ENCODE data around the gene FSTL4.

The FSTL4 gene

GRCh38 chr5:133299728-133300127, 312.6 kb downstream of the FSTL4 start:
- Histone ChIP-seq H3K36me3 (no peaks in the 10 kb centered on the region), H3K27me3 (no peaks in the 10 kb centered on the region), H3K4me3 (no peak overlapping the region), H3K27ac (no peak overlapping the region), H3K4me2 (peak overlapping the region; percentile 22; the same call in 1 of the 2 replicates), H3K4me1 (peaks cover 7% of the 10 kb centered on the region; the same call in 1 of the 2 replicates), H3K9me3 (no peaks in the 10 kb centered on the region), H4K20me1 (no peaks in the 10 kb centered on the region), H3K9ac (no peak overlapping the region)
- TF ChIP-seq Cebpa-rat (IDR thresholded peaks at IDR 0.05), result no peak

- Histone ChIP-seq H3K4me2 (no peak overlapping the region), H4K20me1 (no peaks in the 10 kb centered on the region), H3K4me1 (peaks cover 11% of the 10 kb centered on the region), H3K27me3 (no peaks in the 10 kb centered on the region), H3K4me3 (no peak overlapping the region), H3K27ac (no peak overlapping the region), H3K9ac (no peak overlapping the region), H3K36me3 (no peaks in the 10 kb centered on the region), H3K9me3 (no peaks in the 10 kb centered on the region)
- TF ChIP-seq Cebpa-rat (IDR thresholded peaks at IDR 0.05), result no peak
Observed at GRCh38 chr5:133299021-133299420, 313.3 kb downstream of the FSTL4 start.

GRCh38 chr5:133298447-133298846, 313.9 kb downstream of the FSTL4 start:
- no peaks in the 10 kb centered on the region for H3K27me3 ChIP-seq
- H3K36me3 ChIP-seq, result no peaks in the 10 kb centered on the region
- no peaks in the 10 kb centered on the region for H4K20me1 ChIP-seq
- H3K9me3 ChIP-seq, result no peaks in the 10 kb centered on the region
- peaks cover 16% of the 10 kb centered on the region for H3K4me1 ChIP-seq
- TF ChIP-seq Cebpa-rat (IDR thresholded peaks at IDR 0.05), result no peak
- no peak overlapping the region for H3K27ac ChIP-seq
- no peak overlapping the region for H3K4me3 ChIP-seq
- H3K4me2 ChIP-seq, result no peak overlapping the region
- H3K9ac ChIP-seq, result no peak overlapping the region

- Histone ChIP-seq H3K36me3 (no peaks in the 10 kb centered on the region), H3K9ac (no peak overlapping the region), H4K20me1 (no peaks in the 10 kb centered on the region), H3K27me3 (no peaks in the 10 kb centered on the region), H3K9me3 (no peaks in the 10 kb centered on the region), H3K27ac (no peak overlapping the region), H3K4me2 (no peak overlapping the region), H3K4me1 (peaks cover 28% of the 10 kb centered on the region), H3K4me3 (no peak overlapping the region)
- TF ChIP-seq Cebpa-rat (IDR thresholded peaks at IDR 0.05), result no peak
Observed at GRCh38 chr5:133297293-133297692, 315.0 kb downstream of the FSTL4 start.

- no peaks in the 10 kb centered on the region for H3K27me3 ChIP-seq
- no peak overlapping the region for H3K4me2 ChIP-seq
- no peak overlapping the region for H3K27ac ChIP-seq
- H3K36me3 ChIP-seq, result no peaks in the 10 kb centered on the region
- no peaks in the 10 kb centered on the region for H4K20me1 ChIP-seq
- no peak for TF ChIP-seq Cebpa-rat (IDR thresholded peaks at IDR 0.05)
- no peak overlapping the region for H3K4me3 ChIP-seq
- H3K4me1 ChIP-seq, result peaks cover 32% of the 10 kb centered on the region
- H3K9me3 ChIP-seq, result no peaks in the 10 kb centered on the region
- H3K9ac ChIP-seq, result no peak overlapping the region
Observed at GRCh38 chr5:133296624-133297023, 315.7 kb downstream of the FSTL4 start.

- Histone ChIP-seq H3K4me1 (peaks cover 32% of the 10 kb centered on the region), H3K27ac (no peak overlapping the region), H3K9ac (no peak overlapping the region), H3K4me2 (no peak overlapping the region), H3K36me3 (no peaks in the 10 kb centered on the region), H3K27me3 (no peaks in the 10 kb centered on the region), H4K20me1 (no peaks in the 10 kb centered on the region), H3K9me3 (no peaks in the 10 kb centered on the region), H3K4me3 (no peak overlapping the region)
- no peak for TF ChIP-seq Cebpa-rat (IDR thresholded peaks at IDR 0.05)
Observed at GRCh38 chr5:133295520-133295919, 316.8 kb downstream of the FSTL4 start.

- no peaks in the 10 kb centered on the region for H3K36me3 ChIP-seq
- no peaks in the 10 kb centered on the region for H4K20me1 ChIP-seq
- TF ChIP-seq Cebpa-rat (IDR thresholded peaks at IDR 0.05), result no peak
- no peak overlapping the region for H3K27ac ChIP-seq
- no peak overlapping the region for H3K4me3 ChIP-seq
- H3K9me3 ChIP-seq, result no peaks in the 10 kb centered on the region
- H3K27me3 ChIP-seq, result no peaks in the 10 kb centered on the region
- peak overlapping the region; percentile 62; the same call in 1 of the 2 replicates for H3K4me2 ChIP-seq
- no peak overlapping the region for H3K9ac ChIP-seq
- peaks cover 30% of the 10 kb centered on the region for H3K4me1 ChIP-seq
Observed at GRCh38 chr5:133294380-133294779, 318.0 kb downstream of the FSTL4 start.

GRCh38 chr5:133293960-133294359, 318.4 kb downstream of the FSTL4 start:
- TF ChIP-seq Cebpa-rat (IDR thresholded peaks at IDR 0.05), result no peak
- H3K9ac ChIP-seq, result no peak overlapping the region
- no peaks in the 10 kb centered on the region for H3K36me3 ChIP-seq
- H3K4me3 ChIP-seq, result no peak overlapping the region
- H3K9me3 ChIP-seq, result no peaks in the 10 kb centered on the region
- H3K4me2 ChIP-seq, result peak overlapping the region; percentile 62
- no peaks in the 10 kb centered on the region for H4K20me1 ChIP-seq
- H3K27me3 ChIP-seq, result no peaks in the 10 kb centered on the region
- H3K27ac ChIP-seq, result no peak overlapping the region
- peaks cover 30% of the 10 kb centered on the region for H3K4me1 ChIP-seq

- H3K4me3 ChIP-seq, result no peak overlapping the region
- H3K4me1 ChIP-seq, result peaks cover 30% of the 10 kb centered on the region
- H3K36me3 ChIP-seq, result no peaks in the 10 kb centered on the region
- no peaks in the 10 kb centered on the region for H4K20me1 ChIP-seq
- no peak overlapping the region for H3K27ac ChIP-seq
- H3K27me3 ChIP-seq, result no peaks in the 10 kb centered on the region
- TF ChIP-seq Cebpa-rat (IDR thresholded peaks at IDR 0.05), result no peak
- peak overlapping the region; percentile 62 for H3K4me2 ChIP-seq
- H3K9me3 ChIP-seq, result no peaks in the 10 kb centered on the region
- H3K9ac ChIP-seq, result no peak overlapping the region
Observed at GRCh38 chr5:133292300-133292699, 320.0 kb downstream of the FSTL4 start.

GRCh38 chr5:133291524-133291923, 320.8 kb downstream of the FSTL4 start:
- no peak overlapping the region for H3K4me3 ChIP-seq
- no peaks in the 10 kb centered on the region for H4K20me1 ChIP-seq
- no peaks in the 10 kb centered on the region for H3K9me3 ChIP-seq
- H3K9ac ChIP-seq, result no peak overlapping the region
- H3K27ac ChIP-seq, result no peak overlapping the region
- H3K36me3 ChIP-seq, result no peaks in the 10 kb centered on the region
- H3K27me3 ChIP-seq, result no peaks in the 10 kb centered on the region
- peaks cover 30% of the 10 kb centered on the region for H3K4me1 ChIP-seq
- TF ChIP-seq Cebpa-rat (IDR thresholded peaks at IDR 0.05), result no peak
- no peak overlapping the region for H3K4me2 ChIP-seq

- H3K36me3 ChIP-seq, result no peaks in the 10 kb centered on the region
- no peak for TF ChIP-seq Cebpa-rat (IDR thresholded peaks at IDR 0.05)
- H3K9me3 ChIP-seq, result no peaks in the 10 kb centered on the region
- H3K27me3 ChIP-seq, result no peaks in the 10 kb centered on the region
- peaks cover 34% of the 10 kb centered on the region for H3K4me1 ChIP-seq
- no peak overlapping the region for H3K9ac ChIP-seq
- H4K20me1 ChIP-seq, result no peaks in the 10 kb centered on the region
- no peak overlapping the region for H3K4me2 ChIP-seq
- H3K4me3 ChIP-seq, result no peak overlapping the region
- H3K27ac ChIP-seq, result no peak overlapping the region
Observed at GRCh38 chr5:133290669-133291240, 321.6 kb downstream of the FSTL4 start.
